HG02759 (cell line): Measurements from ENCODE around the gene BRINP2.
"Not testable (repeated sequence)": the region's sequence is repeated elsewhere in the genome, so short reads cannot be mapped to it uniquely, and the experiment has no call there.

Experiments used
- ATAC-seq: cut with Tn5 transposase; IDR thresholded peaks from one replicate; pipeline ENCODE4 v1.9.1; 2021; ENCODE audit warnings: mild to moderate bottlenecking, moderate library complexity; ENCODE audit not compliant: unreplicated experiment

The BRINP2 gene

GRCh38 chr1:177309880-177310279 lies 139.1 kb downstream of the BRINP2 start:
- no peak for ATAC-seq

GRCh38 chr1:177310326-177310725 lies 139.6 kb downstream of the BRINP2 start:
- no peak for ATAC-seq

DNA sequence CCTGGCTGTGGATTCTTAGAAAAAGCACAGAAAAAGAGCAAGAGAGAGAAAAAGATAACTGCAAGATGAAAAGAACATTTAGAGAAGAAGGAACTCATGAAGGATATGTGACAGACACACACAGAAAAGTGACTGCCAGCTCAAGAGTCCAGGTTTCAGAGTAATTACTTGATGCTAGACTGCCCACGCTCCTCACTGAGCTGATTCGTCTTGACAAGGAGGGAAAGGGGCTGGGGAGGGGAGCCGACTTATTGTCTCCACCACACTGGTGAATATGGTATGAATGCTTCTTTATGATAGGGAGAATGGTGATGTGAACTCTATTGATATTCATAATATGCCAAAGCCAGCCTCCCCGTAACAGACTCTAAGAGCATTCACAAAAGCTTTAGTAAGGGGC lies 140.4 kb downstream of the BRINP2 start:
- ATAC-seq = no peak

- no peak for ATAC-seq
Measured at GRCh38 chr1:177311586-177311985, 140.8 kb downstream of the BRINP2 start.

- ATAC-seq = no peak
Measured at GRCh38 chr1:177315261-177315660, 144.5 kb downstream of the BRINP2 start.

- no peak for ATAC-seq
Measured at GRCh38 chr1:177315761-177316160, 145.0 kb downstream of the BRINP2 start.

- not testable (repeated sequence) for ATAC-seq
Measured at GRCh38 chr1:177321434-177321833, 150.7 kb downstream of the BRINP2 start.

GRCh38 chr1:177328251-177328650 lies 157.5 kb downstream of the BRINP2 start:
- ATAC-seq = no peak

- no peak for ATAC-seq
Measured at GRCh38 chr1:177329871-177330270, 159.1 kb downstream of the BRINP2 start.
